Fibroblast of mammary gland (primary cell): ENCODE data around the gene GRIK3.

Experiments
- DNase-seq: peaks from one replicate; pipeline ENCODE4 v3.0.0-alpha.2; 2010; ENCODE audit warnings: low read depth
- H3K4me3 ChIP-seq: 2 replicates; pipeline ENCODE4 v1.5.1; 2011; ENCODE audit warnings: low read depth, mild to moderate bottlenecking, low read length, moderate library complexity; ENCODE audit not compliant: control insufficient read depth
- CTCF ChIP-seq: conservative IDR thresholded peaks from 2 replicates; pipeline ENCODE4 v1.5.1; 2011; ENCODE audit warnings: low read depth, low read length, inconsistent platforms; ENCODE audit not compliant: control insufficient read depth, insufficient read depth

Gene GRIK3

DNA sequence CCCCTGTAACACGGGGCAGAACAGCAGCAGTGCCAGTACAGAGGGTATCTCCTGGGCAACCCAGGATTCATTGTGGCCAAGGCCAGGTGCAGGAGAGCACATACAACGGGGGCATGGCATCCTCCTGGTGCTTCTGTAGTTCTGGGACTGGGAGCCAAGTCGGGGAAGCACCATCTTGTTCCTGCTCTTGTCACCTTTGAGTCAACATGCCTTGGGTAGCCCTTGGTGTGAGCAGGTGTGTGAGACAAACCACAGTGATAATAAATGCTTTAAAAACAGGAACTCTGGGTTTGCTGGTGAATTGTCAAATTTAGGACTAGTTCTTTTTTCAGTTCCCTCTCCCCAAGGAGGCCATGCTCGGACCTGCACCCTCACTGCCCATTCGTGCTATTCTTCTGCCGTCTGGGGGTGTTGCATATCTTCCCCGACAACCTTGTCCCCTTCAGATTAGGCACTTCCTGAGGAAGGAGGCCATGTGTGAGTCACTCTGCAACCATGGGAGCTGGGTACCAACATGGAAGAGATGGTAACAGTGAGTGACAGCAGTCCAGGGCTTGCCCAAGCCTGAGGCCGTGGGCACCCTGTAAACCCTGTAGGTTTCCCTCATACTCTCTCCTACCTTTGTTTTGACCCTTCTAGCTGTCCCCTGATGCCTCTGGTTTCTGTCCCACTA lies 150.2 kb downstream of the GRIK3 start:
- H3K4me3 ChIP-seq, result no peak overlapping the region
- no peak for DNase-seq
- no peak for TF ChIP-seq CTCF

GRCh38 chr1:36883315-36883949 lies 150.9 kb downstream of the GRIK3 start:
- TF ChIP-seq CTCF, result no peak
- no peak overlapping the region for H3K4me3 ChIP-seq
- DNase-seq, result no peak

- no peak for TF ChIP-seq CTCF
- no peak for DNase-seq
- no peak overlapping the region for H3K4me3 ChIP-seq
These were observed 151.6 kb downstream of the GRIK3 start for GRCh38 chr1:36882536-36883285.

GRCh38 chr1:36881541-36881940 lies 152.8 kb downstream of the GRIK3 start:
- TF ChIP-seq CTCF, result no peak
- DNase-seq, result no peak
- H3K4me3 ChIP-seq, result no peak overlapping the region

DNA sequence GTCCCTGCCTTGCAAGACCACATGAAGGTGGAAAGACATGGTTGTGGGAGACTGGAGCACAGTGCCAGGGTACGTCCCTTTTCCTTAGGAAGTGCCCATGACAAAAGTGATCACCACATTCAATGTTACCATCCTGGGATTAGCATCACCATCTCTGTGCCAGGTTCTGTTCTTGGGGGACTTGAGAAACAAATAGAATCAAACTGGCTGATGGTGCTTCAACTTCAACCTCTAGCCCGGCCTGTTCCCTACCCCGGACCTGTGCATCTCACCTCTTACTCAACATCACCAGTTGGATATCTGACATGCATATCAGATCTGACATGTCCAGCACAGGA lies 153.3 kb downstream of the GRIK3 start:
- H3K4me3 ChIP-seq, result no peak overlapping the region
- DNase-seq, result no peak
- TF ChIP-seq CTCF, result no peak

DNA sequence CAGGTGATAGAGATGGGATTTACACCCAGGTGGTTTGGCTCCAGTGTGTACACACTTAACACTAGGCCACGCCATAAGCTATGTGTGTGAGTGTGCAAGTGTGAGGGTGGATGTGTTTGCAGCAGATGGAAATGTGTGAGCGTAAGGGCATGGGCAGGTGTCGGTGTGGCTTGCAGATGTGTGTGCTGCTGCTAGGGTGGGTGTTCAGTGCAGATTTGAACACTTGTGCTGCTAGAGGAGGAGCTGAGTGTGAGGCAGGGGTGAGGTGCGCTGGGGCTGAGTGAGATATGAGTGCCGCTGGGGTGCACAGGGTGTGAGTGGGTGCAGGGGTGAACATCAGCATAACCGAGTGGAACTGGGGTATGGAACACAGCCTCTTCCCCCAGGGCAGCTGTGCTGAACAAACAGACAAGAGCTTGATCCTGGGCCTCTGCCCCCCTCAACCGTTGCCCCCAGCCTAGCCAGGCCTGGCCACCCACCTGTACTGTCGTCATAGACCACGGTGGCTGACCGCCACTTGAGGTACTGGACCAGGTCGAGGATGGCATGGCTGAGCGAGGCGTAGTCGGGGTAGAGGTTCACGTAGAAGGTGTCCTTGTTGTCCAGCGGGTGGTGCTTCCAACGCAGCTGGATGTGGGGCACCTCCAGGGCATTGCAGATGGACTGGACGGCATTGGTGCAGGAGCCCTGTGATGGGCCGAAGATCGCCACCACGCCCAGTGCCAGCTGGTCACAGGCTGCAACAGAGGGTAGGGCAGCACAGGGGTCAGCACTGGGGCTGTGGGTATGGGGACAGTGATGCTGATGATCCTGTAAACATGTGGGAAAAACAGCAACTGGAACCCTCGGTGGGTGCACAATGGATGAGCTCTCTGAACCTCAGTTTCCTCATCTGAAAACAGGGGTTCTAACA lies 153.9 kb downstream of the GRIK3 start:
- no peak overlapping the region for H3K4me3 ChIP-seq
- no peak for TF ChIP-seq CTCF
- DNase-seq, result no peak
